ENCODE results near the gene TMEFF1.
"Not testable (repeated sequence)": the region's sequence is repeated elsewhere in the genome, so short reads cannot be mapped to it uniquely, and the experiment has no call there.

TMEFF1 gene

GRCh38 chr9:100472788-100473275, at the start of gene TMEFF1:
TSS of gene TMEFF1 (plus strand) at chr9:100473149. CDS start at chr9:100473545, 396 bp downstream.
- peak; percentile 34 to 88 (median 88) for DNase-seq

- DNase-seq: no peak
Observed at GRCh38 chr9:100425758-100426157, 47.2 kb upstream of the TMEFF1 start.

- no peak for DNase-seq
Observed at GRCh38 chr9:100426189-100426529, 46.8 kb upstream of the TMEFF1 start.

DNA sequence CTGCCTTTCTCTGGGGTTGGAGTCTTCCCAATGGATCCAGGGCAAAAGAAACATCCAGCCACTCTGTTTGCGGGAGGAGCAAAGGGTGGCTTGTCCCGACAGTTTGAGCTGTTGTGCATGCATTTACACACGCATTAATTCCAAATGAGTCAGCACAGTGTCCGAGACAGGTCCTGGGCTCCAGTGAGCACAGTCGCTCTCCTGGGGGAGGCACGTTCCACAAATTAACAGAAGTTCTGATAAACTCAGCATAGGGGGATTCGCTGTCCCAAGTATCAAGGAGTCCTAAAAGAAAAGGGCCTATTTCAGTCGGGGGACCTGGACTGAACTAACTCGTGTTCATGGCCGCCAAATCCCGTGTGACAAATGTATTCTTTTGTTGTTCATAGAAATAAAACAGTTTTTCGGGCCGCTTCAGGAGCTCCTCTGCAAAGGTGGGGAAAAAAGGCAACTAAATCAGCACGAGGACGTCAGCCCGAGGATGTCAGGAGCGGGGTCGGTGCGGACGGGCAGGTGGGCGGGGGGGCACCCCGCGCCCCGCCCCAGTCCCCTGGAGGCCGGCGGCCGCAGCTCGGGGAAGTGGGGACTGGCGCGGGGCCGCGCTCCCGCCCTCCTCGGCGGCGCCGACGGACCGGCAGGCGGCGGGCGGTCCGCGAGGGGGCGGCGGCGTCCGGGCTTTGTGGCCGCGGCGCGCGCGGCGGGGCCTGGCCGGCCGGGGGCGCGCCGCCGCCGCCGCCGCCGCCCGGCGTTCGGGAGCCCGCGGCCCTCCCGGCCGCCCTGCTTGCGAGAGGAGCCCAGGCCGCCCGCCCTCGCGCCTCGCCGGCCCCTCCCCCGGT, 46.2 kb upstream of the TMEFF1 start, which contains the start of gene MSANTD3:
Gene MSANTD3, plus strand, starts transcription at position 614 of the 836 bp plus-strand sequence. CDS start 14,796 bp downstream, outside the sequence.
- peak; percentile 43 to 86 (median 86) for DNase-seq

DNA sequence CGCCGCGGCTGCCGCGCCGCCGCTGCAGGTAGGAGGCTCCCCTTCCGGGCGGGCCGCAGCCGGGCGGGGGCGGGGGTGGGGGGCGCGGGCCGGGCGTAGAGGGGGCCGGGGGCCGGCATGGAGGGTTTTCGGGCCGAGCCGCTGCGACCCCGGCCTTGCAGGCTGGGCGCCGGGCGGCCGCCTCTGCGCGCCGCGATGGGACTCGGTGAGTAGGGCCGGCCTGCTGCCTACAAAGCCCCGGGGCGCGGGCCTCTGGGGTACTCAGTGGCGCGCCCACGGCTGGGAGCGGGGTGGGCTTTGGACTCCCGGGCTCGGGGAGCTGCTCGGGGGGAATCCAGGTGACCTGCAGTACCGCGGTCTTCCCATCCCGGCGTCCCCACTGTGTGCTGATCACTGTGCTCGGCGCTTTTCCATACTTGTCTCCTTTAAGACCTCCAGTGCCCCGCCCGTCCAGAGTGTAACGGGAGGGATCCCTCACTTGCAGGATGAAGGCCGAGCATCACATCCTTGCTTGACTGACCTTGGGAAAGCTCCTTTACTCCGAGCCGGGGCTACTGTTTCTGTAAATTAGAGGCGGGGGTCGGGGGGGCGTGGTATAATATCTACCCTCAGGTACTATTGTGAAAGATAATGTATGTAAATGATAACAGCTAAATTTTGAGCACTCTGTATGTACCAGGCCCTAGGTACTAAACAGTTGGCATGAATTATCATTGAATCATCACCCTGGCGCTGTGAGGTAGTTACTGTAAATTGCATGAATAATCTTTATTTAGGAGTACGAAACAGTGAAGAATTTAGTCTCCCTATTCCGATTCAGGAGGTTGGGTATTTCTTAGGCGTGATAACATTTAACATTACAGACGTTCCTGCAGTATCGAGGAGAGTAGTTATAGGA, 45.3 kb upstream of the TMEFF1 start:
- peak; percentile 34 to 86 (median 84) for DNase-seq

GRCh38 chr9:100428871-100429654, 43.9 kb upstream of the TMEFF1 start:
- peak in 1 of 3 experiments; percentile 13 for DNase-seq

GRCh38 chr9:100430286-100430940, 42.5 kb upstream of the TMEFF1 start:
- no peak for DNase-seq

DNA sequence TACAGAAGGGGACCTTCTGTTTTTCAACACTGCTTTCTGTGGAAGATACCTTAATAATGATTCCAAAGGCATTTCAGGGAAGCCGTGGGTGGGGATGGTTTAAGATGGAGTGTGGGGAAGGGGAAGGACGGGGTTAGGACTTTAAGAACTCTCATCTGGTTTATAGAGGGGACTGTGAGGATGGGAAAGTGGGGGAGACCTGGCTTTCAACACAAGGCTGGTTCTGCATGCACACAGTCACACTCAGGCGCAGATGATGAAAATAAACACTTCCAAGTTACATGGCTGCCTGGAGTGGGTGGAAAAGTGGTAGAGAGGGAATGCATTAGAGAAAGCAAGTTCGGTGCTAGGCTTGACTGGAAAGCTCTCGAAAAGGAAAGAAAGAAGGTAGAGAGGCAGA, 41.1 kb upstream of the TMEFF1 start:
- peak in 1 of 3 experiments; percentile 4 for DNase-seq

DNA sequence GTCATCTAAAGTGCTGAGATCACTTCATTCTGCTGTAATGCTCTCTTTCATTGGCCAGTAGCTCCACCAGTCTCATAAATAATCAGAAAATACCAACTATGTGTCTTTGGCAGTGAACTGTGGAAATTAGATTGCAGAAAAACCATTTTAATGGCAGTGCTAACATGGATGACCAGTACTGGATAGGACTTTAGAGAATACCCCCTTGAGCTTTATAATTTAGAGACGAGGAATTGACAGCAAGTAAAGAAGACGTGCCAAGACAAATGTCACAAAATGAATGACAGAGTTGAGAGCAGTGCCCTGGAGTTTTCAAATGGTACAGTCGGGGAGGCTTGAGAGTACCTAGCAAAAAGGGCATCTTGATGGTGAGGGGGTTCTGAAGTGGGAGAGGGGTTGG, 40.2 kb upstream of the TMEFF1 start:
- no peak for DNase-seq

DNA sequence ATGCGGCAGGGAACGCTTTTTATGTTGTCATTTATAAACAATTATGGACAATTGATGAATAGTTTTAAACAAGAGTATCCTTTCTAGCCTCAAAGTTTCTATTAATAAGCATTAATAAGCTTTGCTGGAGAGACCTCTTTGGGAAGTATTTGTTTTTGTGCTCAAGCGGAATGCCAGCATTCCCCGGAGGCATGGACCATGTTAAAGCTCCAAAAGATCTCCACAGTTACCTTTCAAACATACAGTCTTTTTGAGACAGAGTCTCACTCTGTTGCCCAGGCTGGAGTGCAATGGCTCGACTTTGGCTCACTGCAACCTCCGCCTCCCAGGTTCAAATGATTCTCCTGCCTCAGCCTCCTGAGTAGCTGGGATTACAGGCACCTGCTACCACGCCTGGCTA, 36.4 kb upstream of the TMEFF1 start:
- DNase-seq: no peak

- peak; percentile 57 to 85 (median 65) for DNase-seq
Observed at GRCh38 chr9:100437860-100438805, 34.8 kb upstream of the TMEFF1 start.

DNA sequence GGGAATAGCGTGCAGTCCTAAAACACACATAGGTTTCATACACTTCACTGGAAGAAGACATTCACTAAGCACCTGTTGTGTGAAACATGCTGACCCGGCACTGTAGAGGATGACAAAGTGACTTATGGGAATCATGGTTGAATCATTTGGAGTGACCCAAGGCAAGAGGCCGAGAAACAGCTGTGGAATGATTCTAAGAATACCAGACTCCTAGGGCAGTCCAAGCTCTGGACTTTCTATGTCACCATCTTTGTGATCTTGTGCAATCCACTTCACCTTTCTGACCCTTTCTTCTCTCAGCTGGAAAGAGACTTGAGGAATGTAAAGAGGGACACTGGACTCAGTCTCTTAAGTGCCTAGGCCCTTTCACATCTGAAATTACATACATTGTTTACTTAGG, 32.9 kb upstream of the TMEFF1 start:
- DNase-seq: no peak

DNA sequence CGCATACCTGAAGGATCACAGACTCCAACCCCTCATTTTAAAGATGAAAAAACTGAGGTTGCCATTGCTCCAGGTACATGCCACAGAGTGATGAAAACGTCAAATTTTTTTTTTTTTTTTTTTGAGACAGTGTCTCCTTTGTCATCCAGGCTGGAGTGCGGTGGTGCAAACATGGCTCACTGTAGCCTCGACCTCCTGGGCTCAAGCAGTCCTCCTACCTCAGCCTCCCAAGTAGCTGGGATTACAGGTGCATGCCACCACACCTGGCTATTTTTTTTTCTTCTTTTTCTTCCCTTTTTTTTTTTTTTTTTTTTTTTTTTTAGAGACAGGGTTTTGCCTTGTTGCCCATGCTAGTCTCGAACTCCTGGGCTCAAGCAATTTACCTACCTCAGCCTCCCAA, 32.5 kb upstream of the TMEFF1 start:
- not testable (repeated sequence) for DNase-seq

- no peak for DNase-seq
Observed at GRCh38 chr9:100441911-100442361, 31.0 kb upstream of the TMEFF1 start.

DNA sequence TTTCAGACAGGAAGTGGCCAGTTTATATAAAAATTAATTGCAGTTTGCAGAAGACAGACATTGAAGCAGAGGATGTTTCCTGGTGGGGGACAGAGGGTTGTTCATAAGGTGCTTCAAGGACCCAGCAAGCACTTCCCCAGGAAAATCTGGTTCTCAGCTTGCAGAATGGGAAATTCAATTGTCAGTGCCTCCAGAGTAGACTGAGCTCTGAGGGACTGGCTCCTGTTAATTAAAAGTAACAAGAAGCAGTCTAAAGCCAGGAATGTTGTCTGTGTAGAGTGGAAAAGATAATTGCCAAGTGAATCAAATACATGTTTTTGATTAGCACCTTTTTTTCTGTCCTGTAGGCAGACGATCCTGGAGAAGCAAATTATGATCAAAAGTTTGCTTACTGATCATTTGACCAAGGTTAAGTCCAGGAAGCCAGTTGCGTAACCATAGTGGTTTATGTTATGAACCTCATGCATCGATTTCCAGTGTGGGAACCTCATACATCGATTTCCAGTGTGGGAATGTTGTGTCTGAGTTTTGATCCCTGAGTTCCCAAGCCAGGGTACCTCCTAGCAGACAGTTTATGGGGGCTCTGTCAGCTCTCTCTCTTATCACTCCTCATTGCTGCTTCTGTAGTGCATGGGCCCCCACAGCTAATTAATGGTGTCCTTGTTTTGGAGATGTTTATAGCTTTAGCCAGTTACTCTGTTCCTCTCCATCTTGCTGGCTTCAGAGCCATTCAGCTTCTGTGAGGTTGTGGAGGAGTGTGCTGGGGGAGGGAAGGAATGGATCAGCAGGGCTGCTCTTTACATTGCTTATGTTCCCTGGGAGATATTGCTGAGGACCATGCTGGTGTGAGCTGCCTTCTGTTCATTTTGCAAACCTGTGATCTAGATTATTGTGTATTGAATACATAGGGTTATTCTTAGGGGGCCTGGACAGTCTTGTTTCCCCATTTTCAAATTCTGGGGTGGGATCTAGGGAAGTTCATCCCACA, 28.9 kb upstream of the TMEFF1 start:
- no peak for DNase-seq

- no peak for DNase-seq
Observed at GRCh38 chr9:100445161-100445902, 27.6 kb upstream of the TMEFF1 start.

- DNase-seq: no peak
Observed at GRCh38 chr9:100445903-100446549, 26.9 kb upstream of the TMEFF1 start.

- DNase-seq: no peak
Observed at GRCh38 chr9:100447041-100447440, 25.9 kb upstream of the TMEFF1 start.

Measured in NCI-H1417 (cell line).